Muscle of back (tissue), 11 donors: ENCODE measurements around the gene SAMD8. TPM values are rescaled to one million over a fixed set of nuclear protein-coding genes. Genes with fewer than 3 reads are reported as not detected.
"Not testable (repeated sequence)": the region's sequence is repeated elsewhere in the genome, so short reads cannot be mapped to it uniquely, and the experiment has no call there.

Source experiments
- DNase-seq, 3 donors: peaks; one replicate each; pipeline versions ENCODE4 v3.0.0 to v3.0.0-alpha.2; 2013
- polyA plus RNA-seq, 10 donors: library from polyadenylated mRNA; unstranded; fragments of 120-200 nt; gene quantifications; one replicate each; pipeline ENCODE4 v1.2.1, GENCODE V29; 2013; ENCODE audit not compliant: insufficient read length in 10 of 10

Gene SAMD8
- polyA plus RNA-seq, 10 donors: 8.9 to 16.6 (median 13.7) TPM

- no peak for DNase-seq
These were observed 78.0 kb downstream of the SAMD8 start for GRCh38 chr10:75189266-75190096.

GRCh38 chr10:75191821-75192568 is 80.5 kb downstream of the SAMD8 start:
- DNase-seq: peak in 1 of 3 donors; percentile 61

- DNase-seq: not testable (repeated sequence)
These were observed 83.2 kb downstream of the SAMD8 start for GRCh38 chr10:75194625-75195024.

- no peak for DNase-seq
These were observed 83.7 kb downstream of the SAMD8 start for GRCh38 chr10:75195035-75195763.

GRCh38 chr10:75197066-75197465 is 85.6 kb downstream of the SAMD8 start:
- DNase-seq: no peak

- no peak for DNase-seq
These were observed 86.5 kb downstream of the SAMD8 start for GRCh38 chr10:75197906-75198305.

- not testable (repeated sequence) for DNase-seq
These were observed 88.5 kb downstream of the SAMD8 start for GRCh38 chr10:75199949-75200348.

- DNase-seq: no peak
These were observed 90.4 kb downstream of the SAMD8 start for GRCh38 chr10:75201793-75202307.

GRCh38 chr10:75202321-75203045 is 91.0 kb downstream of the SAMD8 start:
- DNase-seq: peak in 2 of 3 donors; percentile 22 to 26

GRCh38 chr10:75203046-75203620 is 91.7 kb downstream of the SAMD8 start:
- not testable (repeated sequence) for DNase-seq

- DNase-seq: no peak
These were observed 92.3 kb downstream of the SAMD8 start for GRCh38 chr10:75203724-75204123.

GRCh38 chr10:75205908-75206307 is 94.5 kb downstream of the SAMD8 start:
- DNase-seq: no peak

- not testable (repeated sequence) for DNase-seq
These were observed 95.2 kb downstream of the SAMD8 start for GRCh38 chr10:75206638-75207037.

GRCh38 chr10:75207079-75207856 is 95.8 kb downstream of the SAMD8 start:
- no peak for DNase-seq

- DNase-seq: no peak
These were observed 96.3 kb downstream of the SAMD8 start for GRCh38 chr10:75207857-75208144.

GRCh38 chr10:75208181-75208580 is 96.7 kb downstream of the SAMD8 start:
- peak; percentile 34 to 53 (median 51) for DNase-seq

- no peak for DNase-seq
These were observed 97.8 kb downstream of the SAMD8 start for GRCh38 chr10:75209086-75209920.

- peak; percentile 66 to 95 (median 87) for DNase-seq
These were observed 98.4 kb downstream of the SAMD8 start for GRCh38 chr10:75209921-75210281.

GRCh38 chr10:75210282-75211006 is 99.0 kb downstream of the SAMD8 start, which contains the start of gene VDAC2:
TSS of gene VDAC2 (plus strand) at chr10:75210796. CDS start at chr10:75211159, 363 bp downstream.
- peak; percentile 92 to 98 (median 95) for DNase-seq
